IMR-90 (cell line): ENCODE measurements around the gene MGAT5. TPM values are rescaled to one million over a fixed set of nuclear protein-coding genes. Genes with fewer than 3 reads are reported as not detected.

Source experiments
- ATAC-seq: fragments of 200-7000 bp; cut with Tn5 transposase; 2 replicates; pipeline ENCODE4 v1.9.1; 2020; ENCODE audit warnings: low read depth, mild to moderate bottlenecking, moderate library complexity
- BruUV-seq: library from RNA; stranded (reverse); fragments of 400-500 nt; replicated peaks from 2 replicates; lab custom pipeline; 2021; lab: Mats Ljungman, UMichigan
- CTCF ChIA-PET: fragments of 300-600 bp; formaldehyde crosslinking; extraction: SDS; loops from one replicate; lab custom pipeline; 2021; ENCODE audit warnings: antibody characterized with exemption; lab: Yijun Ruan, JAX
- POLR2A ChIA-PET: fragments of 300-600 bp; sonication (Branson Sonifier 250); formaldehyde crosslinking; loops from one replicate; lab custom pipeline; 2022; ENCODE audit warnings: antibody characterized with exemption; ENCODE audit not compliant: unreplicated experiment; lab: Charles Lee
- DNase-seq: peaks from one replicate; pipeline ENCODE4 v3.0.0; 2013
- H2AFZ ChIP-seq: replicated peaks from 2 replicates; pipeline ENCODE3; 2013; ENCODE audit warnings: low read length, mild to moderate bottlenecking; ENCODE audit not compliant: poor library complexity
- H2AK5ac ChIP-seq: 2 replicates; pipeline ENCODE4 v1.6.1; 2013; ENCODE audit warnings: low read depth, low read length, inconsistent platforms
- H2AK9ac ChIP-seq: replicated peaks from 2 replicates; pipeline ENCODE3; 2013; ENCODE audit warnings: mild to moderate bottlenecking, low read depth, low read length, moderate library complexity; ENCODE audit not compliant: poor library complexity
- H2BK120ac ChIP-seq: 2 replicates; pipeline ENCODE4 v1.6.1; 2013; ENCODE audit warnings: low read depth, low read length, inconsistent platforms
- H2BK15ac ChIP-seq: 3 replicates; pipeline ENCODE4 v1.6.1; 2013; ENCODE audit warnings: low read depth, low read length, inconsistent platforms
- H2BK20ac ChIP-seq: 2 replicates; pipeline ENCODE4 v1.6.1; 2013; ENCODE audit warnings: low read depth, mild to moderate bottlenecking, inconsistent platforms, low read length, moderate library complexity
- H2BK5ac ChIP-seq: 2 replicates; pipeline ENCODE4 v1.6.1; 2013; ENCODE audit warnings: mild to moderate bottlenecking, low read depth, low read length, inconsistent platforms; ENCODE audit not compliant: poor library complexity, severe bottlenecking
- H3K14ac ChIP-seq: replicated peaks from 2 replicates; pipeline ENCODE4 v1.6.1; 2013; ENCODE audit warnings: low read depth, low read length, inconsistent platforms
- H3K18ac ChIP-seq: 2 replicates; pipeline ENCODE4 v1.6.1; 2013; ENCODE audit warnings: low read depth, low read length, control low read depth
- H3K23ac ChIP-seq: 2 replicates; pipeline ENCODE4 v1.6.1; 2013; ENCODE audit warnings: low read depth, low read length, inconsistent platforms
- H3K27ac ChIP-seq: 2 replicates; pipeline ENCODE4 v1.5.1; 2013; ENCODE audit warnings: mild to moderate bottlenecking, control low read depth, low read length; ENCODE audit not compliant: insufficient read depth
- H3K27me3 ChIP-seq: 2 replicates; pipeline ENCODE4 v1.6.1; 2013; ENCODE audit warnings: low read length; ENCODE audit not compliant: control insufficient read depth, insufficient read depth
- H3K36me3 ChIP-seq: 2 replicates; pipeline ENCODE4 v1.6.1; 2013; ENCODE audit warnings: low read length, mixed read lengths; ENCODE audit not compliant: control insufficient read depth, insufficient read depth
- H3K4ac ChIP-seq: 2 replicates; pipeline ENCODE4 v1.6.1; 2013; ENCODE audit warnings: low read depth, low read length, inconsistent platforms
- H3K4me1 ChIP-seq: 2 replicates; pipeline ENCODE4 v1.6.1; 2013; ENCODE audit warnings: low read length, mixed read lengths; ENCODE audit not compliant: control insufficient read depth, insufficient read depth
- H3K4me2 ChIP-seq: 2 replicates; pipeline ENCODE4 v1.6.1; 2013; ENCODE audit warnings: low read depth, mild to moderate bottlenecking, control low read depth, low read length, moderate library complexity
- H3K4me3 ChIP-seq: 2 replicates; pipeline ENCODE4 v1.5.1; 2013; ENCODE audit warnings: low read depth, mild to moderate bottlenecking, control low read depth, low read length, moderate library complexity; ENCODE audit not compliant: insufficient read depth
- H3K56ac ChIP-seq: 2 replicates; pipeline ENCODE4 v1.6.1; 2013; ENCODE audit warnings: low read length, inconsistent platforms; ENCODE audit not compliant: insufficient read depth; ENCODE audit errors: extremely low read depth
- H3K79me1 ChIP-seq, 2 experiments: 2 replicates each; pipeline ENCODE4 v1.6.1; 2013; ENCODE audit warnings: low read length in 2 of 2, inconsistent platforms in 1 of 2, low read depth in 1 of 2
- H3K9ac ChIP-seq: 2 replicates; pipeline ENCODE4 v1.6.1; 2013; ENCODE audit warnings: low read depth, low read length, control low read depth
- H3K9me1 ChIP-seq: 2 replicates; pipeline ENCODE4 v1.6.1; 2013; ENCODE audit warnings: low read length, inconsistent platforms; ENCODE audit not compliant: insufficient read depth
- H3K9me3 ChIP-seq: 2 replicates; pipeline ENCODE4 v1.6.1; 2013; ENCODE audit warnings: low read length; ENCODE audit not compliant: control insufficient read depth, insufficient read depth
- H4K20me1 ChIP-seq: 2 replicates; pipeline ENCODE4 v1.6.1; 2013; ENCODE audit warnings: low read length, inconsistent platforms; ENCODE audit not compliant: insufficient read depth
- H4K5ac ChIP-seq: 2 replicates; pipeline ENCODE4 v1.6.1; 2013; ENCODE audit warnings: mild to moderate bottlenecking, low read depth, low read length, control low read depth
- H4K8ac ChIP-seq, 2 experiments: 2 replicates each; pipeline ENCODE4 v1.6.1; 2013; ENCODE audit warnings: low read depth in 2 of 2, low read length in 2 of 2, control low read depth in 1 of 2, inconsistent platforms in 1 of 2
- H4K91ac ChIP-seq: 2 replicates; pipeline ENCODE4 v1.6.1; 2013; ENCODE audit warnings: low read depth, low read length, inconsistent platforms; ENCODE audit not compliant: insufficient read depth
- BHLHE40 ChIP-seq: fragments of 150-350 bp; IDR thresholded peaks from 2 replicates; pipeline ENCODE4 v1.6.1; 2016; ENCODE audit warnings: mild to moderate bottlenecking, low read depth, low read length
- CEBPB ChIP-seq: IDR thresholded peaks from 2 replicates; pipeline ENCODE4 v1.6.1; 2012; ENCODE audit warnings: low read depth, low read length, improper control_type of control experiment
- CHD1 ChIP-seq: IDR thresholded peaks from 2 replicates; pipeline ENCODE4 v1.6.1; 2012; ENCODE audit warnings: low read depth, low read length, improper control_type of control experiment
- FOS ChIP-seq: fragments of 150-350 bp; IDR thresholded peaks from 2 replicates; pipeline ENCODE4 v1.6.1; 2016; ENCODE audit warnings: low read depth, low read length
- MAFK ChIP-seq: IDR thresholded peaks from 2 replicates; pipeline ENCODE4 v1.6.1; 2012; ENCODE audit warnings: low read depth, low read length, improper control_type of control experiment
- MAZ ChIP-seq: IDR thresholded peaks from 2 replicates; pipeline ENCODE4 v1.6.1; 2012; ENCODE audit warnings: low read depth, mild to moderate bottlenecking, low read length, improper control_type of control experiment, moderate library complexity, borderline replicate concordance
- MXI1 ChIP-seq: IDR thresholded peaks from 2 replicates; pipeline ENCODE4 v1.6.1; 2012; ENCODE audit warnings: low read depth, mild to moderate bottlenecking, low read length, moderate library complexity, borderline replicate concordance
- NFE2L2 ChIP-seq: fragments of 150-350 bp; IDR thresholded peaks from 2 replicates; pipeline ENCODE4 v1.6.1; 2016; ENCODE audit warnings: low read depth, mild to moderate bottlenecking, low read length
- POLR2A ChIP-seq: IDR thresholded peaks from 2 replicates; pipeline ENCODE4 v1.6.1; 2012; ENCODE audit warnings: mild to moderate bottlenecking, low read depth, low read length
- RAD21 ChIP-seq: IDR thresholded peaks from 2 replicates; pipeline ENCODE4 v1.6.1; 2012; ENCODE audit warnings: low read length, improper control_type of control experiment
- RCOR1 ChIP-seq: IDR thresholded peaks from 2 replicates; pipeline ENCODE4 v1.6.1; 2012; ENCODE audit warnings: mild to moderate bottlenecking, low read length, improper control_type of control experiment; ENCODE audit not compliant: insufficient replicate concordance
- RFX5 ChIP-seq: IDR thresholded peaks from 2 replicates; pipeline ENCODE4 v1.8.0; 2012; ENCODE audit warnings: low read depth, mild to moderate bottlenecking, low read length, moderate library complexity
- SMC3 ChIP-seq: fragments of 150-350 bp; IDR thresholded peaks from 2 replicates; pipeline ENCODE4 v1.6.1; 2016; ENCODE audit warnings: low read depth, mild to moderate bottlenecking, antibody characterized with exemption, low read length, moderate library complexity
- WGBS, 2 experiments: methylation state at CpG; one replicate each; pipeline versions ENCODE4 v1.1.5 to v1.1.7; 2013; ENCODE audit warnings: missing lambda C conversion rate in 2 of 2; ENCODE audit not compliant: insufficient read length in 1 of 2; ENCODE audit errors: extremely low coverage in 2 of 2; 5-methylcytosine and 5-hydroxymethylcytosine counted together
- dilution Hi-C: fragments of 300-500 bp; cut with HindIII; formaldehyde crosslinking; loops from one replicate; pipeline ENCODE4 v1.14.3; 2018; ENCODE audit warnings: low sequenced_read_pairs; ENCODE audit not compliant: unreplicated experiment
- in situ Hi-C: fragments of 300-500 bp; cut with MboI; formaldehyde crosslinking; loops from 3 replicates; pipeline ENCODE4 v1.14.3; 2019; ENCODE audit warnings: low sequenced_read_pairs, inconsistent platforms, mixed read lengths
- intact Hi-C: fragments of 100-400 bp; cut with micrococcal nuclease; formaldehyde crosslinking; loops from 2 replicates; pipeline ENCODE4 v1.10.0; 2022
- polyA plus RNA-seq, 3 experiments: library from polyadenylated mRNA; depleted of rRNA; stranded (reverse); fragments of >200 nt; gene quantifications; 2 replicates each; pipeline ENCODE4 v1.2.3, GENCODE V29; 2012; ENCODE audit warnings: low replicate concordance in 1 of 3
- total RNA-seq: library from RNA; depleted of rRNA; stranded (reverse); fragments of >200 nt; gene quantifications from 2 replicates; pipeline ENCODE4 v1.2.3, GENCODE V29; 2012
- TF ChIP-seq, protein P1 (sequence below): fragments of 150-350 bp; IDR thresholded peaks from 2 replicates; pipeline ENCODE4 v1.6.1; 2017; ENCODE audit warnings: mild to moderate bottlenecking, antibody characterized with exemption, low read length, low read depth
- TF ChIP-seq, protein P2 (sequence below): conservative IDR thresholded peaks from 2 replicates; pipeline ENCODE4 v1.5.1; 2012; ENCODE audit warnings: mild to moderate bottlenecking, low read depth, low read length, improper control_type of control experiment
- TF ChIP-seq, protein P3 (sequence below): fragments of 150-350 bp; IDR thresholded peaks from 2 replicates; pipeline ENCODE4 v1.6.1; 2016; ENCODE audit warnings: low read depth, mild to moderate bottlenecking, low read length, moderate library complexity, borderline replicate concordance

MGAT5 gene
- total and polyA plus RNA-seq, 2 of the 4 experiments (the other 2 are of a cell fraction), result 22.9 to 59.9 TPM

DNA sequence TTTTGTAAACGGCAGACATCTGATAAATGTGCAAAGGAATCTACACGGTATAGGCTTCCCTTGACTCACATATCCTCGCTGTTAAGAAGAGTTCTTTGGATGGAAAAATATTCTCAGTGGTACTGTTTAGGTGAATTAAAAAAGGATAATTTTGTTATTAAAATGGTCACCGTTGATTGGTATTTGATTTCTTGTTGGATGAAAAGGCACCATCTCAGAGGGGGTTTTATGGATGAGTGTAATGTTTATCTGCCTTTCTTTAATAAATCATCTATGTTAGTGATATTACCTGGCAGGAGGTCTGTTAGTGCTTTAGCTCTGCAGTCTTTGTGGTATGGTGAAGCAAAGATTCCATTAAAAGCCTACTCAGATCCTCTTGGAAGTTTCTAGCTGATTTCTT lies 92.3 kb downstream of the MGAT5 start:
- dilution Hi-C loops, result no loop called here
- CTCF ChIA-PET, result no interaction called here
- Histone ChIP-seq H2BK15ac (no peak overlapping the region), H4K8ac (no peak overlapping the region), H2BK120ac (no peak overlapping the region), H2BK20ac (no peak overlapping the region), H3K23ac (no peak overlapping the region), H3K4me1 (peaks cover 6% of the 10 kb centered on the region), H2BK5ac (no peak overlapping the region), H3K79me1 (peaks cover 12 to 24% of the 10 kb centered on the region in 2 experiments), H3K56ac (no peak overlapping the region), H3K9me1 (peaks cover 13% of the 10 kb centered on the region), H2AFZ (no peak overlapping the region), H3K9me3 (no peaks in the 10 kb centered on the region), H2AK9ac (no peak overlapping the region), H3K36me3 (peaks cover 25% of the 10 kb centered on the region), H4K91ac (no peak overlapping the region), H4K20me1 (no peaks in the 10 kb centered on the region), H3K14ac (no peak overlapping the region), H3K9ac (no peak overlapping the region), H3K27ac (no peak overlapping the region), H3K27me3 (no peaks in the 10 kb centered on the region), H2AK5ac (no peak overlapping the region), H3K4me3 (no peak overlapping the region), H3K4me2 (no peak overlapping the region), H3K4ac (no peak overlapping the region), H3K18ac (no peak overlapping the region), H4K5ac (no peak overlapping the region)
- in situ Hi-C loops, result no loop called here
- intact Hi-C loops, result no loop called here
- no peak for TF ChIP-seq RAD21
- no peak for TF ChIP-seq POLR2A
- no peak for TF ChIP-seq BHLHE40
- TF ChIP-seq, protein P1, sequence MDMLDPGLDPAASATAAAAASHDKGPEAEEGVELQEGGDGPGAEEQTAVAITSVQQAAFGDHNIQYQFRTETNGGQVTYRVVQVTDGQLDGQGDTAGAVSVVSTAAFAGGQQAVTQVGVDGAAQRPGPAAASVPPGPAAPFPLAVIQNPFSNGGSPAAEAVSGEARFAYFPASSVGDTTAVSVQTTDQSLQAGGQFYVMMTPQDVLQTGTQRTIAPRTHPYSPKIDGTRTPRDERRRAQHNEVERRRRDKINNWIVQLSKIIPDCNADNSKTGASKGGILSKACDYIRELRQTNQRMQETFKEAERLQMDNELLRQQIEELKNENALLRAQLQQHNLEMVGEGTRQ, result no peak
- no peak for TF ChIP-seq CHD1
- TF ChIP-seq NFE2L2, result no peak
- TF ChIP-seq, protein P2, sequence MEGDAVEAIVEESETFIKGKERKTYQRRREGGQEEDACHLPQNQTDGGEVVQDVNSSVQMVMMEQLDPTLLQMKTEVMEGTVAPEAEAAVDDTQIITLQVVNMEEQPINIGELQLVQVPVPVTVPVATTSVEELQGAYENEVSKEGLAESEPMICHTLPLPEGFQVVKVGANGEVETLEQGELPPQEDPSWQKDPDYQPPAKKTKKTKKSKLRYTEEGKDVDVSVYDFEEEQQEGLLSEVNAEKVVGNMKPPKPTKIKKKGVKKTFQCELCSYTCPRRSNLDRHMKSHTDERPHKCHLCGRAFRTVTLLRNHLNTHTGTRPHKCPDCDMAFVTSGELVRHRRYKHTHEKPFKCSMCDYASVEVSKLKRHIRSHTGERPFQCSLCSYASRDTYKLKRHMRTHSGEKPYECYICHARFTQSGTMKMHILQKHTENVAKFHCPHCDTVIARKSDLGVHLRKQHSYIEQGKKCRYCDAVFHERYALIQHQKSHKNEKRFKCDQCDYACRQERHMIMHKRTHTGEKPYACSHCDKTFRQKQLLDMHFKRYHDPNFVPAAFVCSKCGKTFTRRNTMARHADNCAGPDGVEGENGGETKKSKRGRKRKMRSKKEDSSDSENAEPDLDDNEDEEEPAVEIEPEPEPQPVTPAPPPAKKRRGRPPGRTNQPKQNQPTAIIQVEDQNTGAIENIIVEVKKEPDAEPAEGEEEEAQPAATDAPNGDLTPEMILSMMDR, result no peak
- no peak for TF ChIP-seq SMC3
- no peak for TF ChIP-seq CEBPB
- no peak for TF ChIP-seq MXI1
- TF ChIP-seq RCOR1, result no peak
- TF ChIP-seq RFX5, result no peak
- no peak for TF ChIP-seq FOS
- no peak for TF ChIP-seq MAFK
- TF ChIP-seq, protein P3, sequence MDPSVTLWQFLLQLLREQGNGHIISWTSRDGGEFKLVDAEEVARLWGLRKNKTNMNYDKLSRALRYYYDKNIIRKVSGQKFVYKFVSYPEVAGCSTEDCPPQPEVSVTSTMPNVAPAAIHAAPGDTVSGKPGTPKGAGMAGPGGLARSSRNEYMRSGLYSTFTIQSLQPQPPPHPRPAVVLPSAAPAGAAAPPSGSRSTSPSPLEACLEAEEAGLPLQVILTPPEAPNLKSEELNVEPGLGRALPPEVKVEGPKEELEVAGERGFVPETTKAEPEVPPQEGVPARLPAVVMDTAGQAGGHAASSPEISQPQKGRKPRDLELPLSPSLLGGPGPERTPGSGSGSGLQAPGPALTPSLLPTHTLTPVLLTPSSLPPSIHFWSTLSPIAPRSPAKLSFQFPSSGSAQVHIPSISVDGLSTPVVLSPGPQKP, result no peak
- no peak for TF ChIP-seq MAZ
- no peak for DNase-seq
- no CpG with 5 or more reads among the region's 4 CpGs for WGBS, 2 experiments
- no peak for ATAC-seq
- no TSS peak for BruUV-seq
- POLR2A ChIA-PET, result no interaction called here
